Measurements from ENCODE around the gene C20orf144.

Gene C20orf144

DNA sequence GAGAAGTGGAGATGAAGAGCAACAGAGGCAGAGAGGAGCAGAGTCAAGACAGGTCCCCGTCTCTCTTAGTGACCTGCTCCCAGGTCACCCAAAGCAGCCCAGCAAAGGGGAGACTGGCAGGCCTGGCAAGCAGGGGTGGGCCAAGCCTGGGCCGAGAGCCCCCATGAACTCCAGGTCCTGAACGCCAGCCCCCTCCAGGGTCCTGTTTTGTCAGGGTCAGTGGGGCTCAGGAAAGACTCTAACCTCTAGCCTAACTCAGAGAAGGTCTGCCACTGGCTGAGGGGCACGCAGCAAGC, 10.9 kb downstream of the C20orf144 start:
- peaks cover 56% of the 10 kb centered on the region for H3K4me1 Mint-ChIP-seq
- H3K27me3 Mint-ChIP-seq (ENCODE audit: low read depth), result no peaks in the 10 kb centered on the region
- no peaks in the 10 kb centered on the region for H3K9me3 Mint-ChIP-seq
- H3K27ac Mint-ChIP-seq, result peak overlapping the region; percentile 14 to 59 (median 48)
- H3K36me3 Mint-ChIP-seq (ENCODE audit: low read depth), result peaks cover 5% of the 10 kb centered on the region
- H3K4me3 Mint-ChIP-seq, result peak overlapping the region; percentile 86 to 93 (median 89)
- TF ChIP-seq, protein P1, sequence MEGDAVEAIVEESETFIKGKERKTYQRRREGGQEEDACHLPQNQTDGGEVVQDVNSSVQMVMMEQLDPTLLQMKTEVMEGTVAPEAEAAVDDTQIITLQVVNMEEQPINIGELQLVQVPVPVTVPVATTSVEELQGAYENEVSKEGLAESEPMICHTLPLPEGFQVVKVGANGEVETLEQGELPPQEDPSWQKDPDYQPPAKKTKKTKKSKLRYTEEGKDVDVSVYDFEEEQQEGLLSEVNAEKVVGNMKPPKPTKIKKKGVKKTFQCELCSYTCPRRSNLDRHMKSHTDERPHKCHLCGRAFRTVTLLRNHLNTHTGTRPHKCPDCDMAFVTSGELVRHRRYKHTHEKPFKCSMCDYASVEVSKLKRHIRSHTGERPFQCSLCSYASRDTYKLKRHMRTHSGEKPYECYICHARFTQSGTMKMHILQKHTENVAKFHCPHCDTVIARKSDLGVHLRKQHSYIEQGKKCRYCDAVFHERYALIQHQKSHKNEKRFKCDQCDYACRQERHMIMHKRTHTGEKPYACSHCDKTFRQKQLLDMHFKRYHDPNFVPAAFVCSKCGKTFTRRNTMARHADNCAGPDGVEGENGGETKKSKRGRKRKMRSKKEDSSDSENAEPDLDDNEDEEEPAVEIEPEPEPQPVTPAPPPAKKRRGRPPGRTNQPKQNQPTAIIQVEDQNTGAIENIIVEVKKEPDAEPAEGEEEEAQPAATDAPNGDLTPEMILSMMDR (IDR thresholded peaks at IDR 0.05; ENCODE audit: unreplicated experiment in 3 of 3), result no peak

DNA sequence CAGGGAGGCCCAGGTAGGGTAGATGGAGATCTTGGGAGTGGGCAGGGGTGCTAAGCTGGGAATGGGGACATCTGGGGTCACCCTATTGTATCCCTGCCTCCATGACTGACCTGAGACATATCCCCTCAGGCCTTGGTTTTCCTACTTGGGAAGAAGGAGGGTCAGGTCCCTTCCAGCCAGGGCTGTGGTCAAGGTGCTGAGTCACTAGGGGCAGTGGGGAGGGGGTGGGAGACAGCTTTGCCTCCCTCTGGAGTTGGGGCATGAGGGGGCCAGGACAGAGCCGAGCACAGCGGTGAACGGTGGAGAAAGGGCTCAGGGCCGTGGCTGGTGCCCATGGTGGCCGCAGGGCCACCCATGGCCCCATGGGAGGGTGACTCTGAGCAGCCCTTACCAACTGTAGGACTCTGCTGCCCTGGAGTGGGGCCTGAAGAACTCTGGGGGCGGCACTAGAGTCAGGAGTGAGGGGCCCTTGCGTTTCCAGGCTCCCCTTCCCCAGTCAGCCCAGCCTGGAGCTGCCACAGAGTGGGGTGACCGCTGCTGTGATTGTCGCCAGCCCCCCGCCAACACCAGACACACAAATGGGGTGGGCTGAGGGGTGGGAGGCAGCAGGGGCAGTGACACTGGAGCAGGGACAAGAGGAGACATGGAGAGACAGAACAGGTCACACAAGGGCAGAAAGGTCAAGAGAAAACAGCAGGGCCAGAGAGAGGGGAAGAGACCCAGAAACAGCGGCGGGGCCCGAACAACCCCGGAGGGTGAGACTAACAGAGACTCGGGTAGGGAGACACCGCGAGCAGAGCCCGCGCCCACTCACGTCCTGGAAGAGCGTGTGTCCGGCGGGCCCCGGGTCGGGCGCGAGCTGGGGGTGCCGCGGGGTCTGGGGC, 11.5 kb downstream of the C20orf144 start:
- H3K4me1 Mint-ChIP-seq, result peaks cover 62% of the 10 kb centered on the region
- H3K4me3 Mint-ChIP-seq, result peak overlapping the region; percentile 86 to 93 (median 89)
- H3K36me3 Mint-ChIP-seq (ENCODE audit: low read depth), result peaks cover 5% of the 10 kb centered on the region
- TF ChIP-seq, protein P1 (IDR thresholded peaks at IDR 0.05; ENCODE audit: unreplicated experiment in 3 of 3), result no peak
- no peaks in the 10 kb centered on the region for H3K27me3 Mint-ChIP-seq (ENCODE audit: low read depth)
- peak overlapping the region; percentile 39 to 59 (median 48) for H3K27ac Mint-ChIP-seq
- no peaks in the 10 kb centered on the region for H3K9me3 Mint-ChIP-seq

DNA sequence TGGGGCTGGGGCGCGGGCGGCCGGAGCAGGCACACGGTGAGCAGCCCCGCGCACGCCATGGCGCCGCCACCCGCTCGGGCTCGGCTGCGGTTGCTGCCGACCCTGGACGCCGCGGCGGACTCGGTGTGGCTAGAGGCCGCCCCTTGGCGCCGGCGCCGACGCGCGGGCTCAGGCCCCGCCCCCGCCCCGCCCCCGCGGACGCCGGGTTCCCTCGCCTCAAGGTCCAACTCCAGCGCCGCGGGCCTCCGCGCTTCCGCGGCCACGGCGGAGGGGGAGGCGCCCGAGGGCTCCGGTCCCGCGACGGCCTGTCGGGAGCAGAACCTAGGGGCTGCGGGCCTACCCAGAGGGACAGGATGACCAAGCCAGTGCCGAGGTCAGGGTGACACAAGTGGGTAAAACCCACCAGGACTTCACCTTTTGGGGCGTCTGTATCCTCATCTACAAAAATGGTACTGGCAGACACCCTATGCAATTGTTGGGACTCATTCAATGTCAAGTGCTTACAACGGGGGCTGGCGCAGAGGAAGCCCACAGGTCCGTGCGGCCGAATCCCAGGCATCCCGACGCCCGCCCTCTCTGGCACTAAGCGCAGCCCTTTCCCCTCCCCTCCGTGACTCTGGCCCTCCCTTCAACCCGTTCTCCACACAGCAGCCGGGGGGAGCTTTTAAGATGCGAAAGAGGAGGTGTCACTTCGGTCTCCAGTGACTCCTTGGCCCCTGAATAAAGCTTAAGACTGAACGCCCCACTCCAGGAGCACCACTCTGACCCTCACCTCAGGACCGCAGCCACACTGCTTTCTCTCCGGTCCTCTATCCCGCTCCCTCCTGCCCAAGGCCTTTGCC, 12.4 kb downstream of the C20orf144 start, which contains the start of gene NECAB3:
Gene NECAB3, minus strand, starts transcription at position 135 of the 842 bp plus-strand sequence. Its CDS starts 76 bp downstream, at position 59.
- H3K36me3 Mint-ChIP-seq (ENCODE audit: low read depth), result peaks cover 11% of the 10 kb centered on the region
- peak within 1 kb of the TSS; percentile 89 to 94 (median 91) for H3K27ac Mint-ChIP-seq
- H3K9me3 Mint-ChIP-seq, result no peaks in the 10 kb centered on the region
- no peaks in the 10 kb centered on the region for H3K27me3 Mint-ChIP-seq (ENCODE audit: low read depth)
- TF ChIP-seq, protein P1 (IDR thresholded peaks at IDR 0.05; ENCODE audit: unreplicated experiment in 3 of 3), result no peak
- H3K4me3 Mint-ChIP-seq, result peak within 1 kb of the TSS; percentile 86 to 93 (median 89)
- H3K4me1 Mint-ChIP-seq, result peaks cover 62% of the 10 kb centered on the region

DNA sequence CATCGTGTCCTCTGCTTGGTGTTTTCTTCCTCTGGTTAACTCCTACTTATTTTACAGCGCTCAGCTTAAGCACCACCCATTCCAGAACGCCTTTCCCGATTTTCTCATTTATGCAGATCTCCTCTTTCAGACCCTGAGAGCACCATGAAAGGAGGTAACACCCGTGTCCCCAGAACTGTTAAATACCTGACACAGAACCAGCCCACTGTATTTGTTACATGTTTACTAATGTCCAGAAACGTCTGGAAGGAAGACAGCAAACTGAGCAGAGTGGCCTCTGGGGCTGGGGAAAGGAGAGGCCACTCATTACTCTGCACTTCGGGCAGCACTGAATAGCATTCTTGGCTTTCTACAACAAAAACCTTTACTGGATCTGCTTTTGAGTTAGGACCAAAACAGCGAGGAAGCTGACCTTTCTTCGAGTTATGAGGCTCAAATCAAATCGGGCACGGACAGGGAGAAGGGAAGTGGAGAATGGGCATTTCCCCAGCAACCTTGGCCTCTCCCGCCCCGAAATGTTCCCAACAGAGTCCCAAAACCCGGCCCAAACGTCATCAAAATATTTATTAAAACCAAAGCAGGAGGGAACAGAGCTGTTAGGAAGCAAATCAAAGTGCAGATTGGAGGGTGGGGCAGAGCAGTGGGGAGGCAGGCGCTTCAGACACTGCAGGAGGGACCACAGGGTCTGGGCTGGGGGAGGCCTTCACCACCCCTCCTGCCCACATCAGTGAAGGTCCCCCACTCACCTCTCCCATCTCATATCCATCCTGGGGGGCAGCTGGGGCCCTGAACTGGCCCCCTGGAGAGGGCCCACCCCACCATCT, 13.2 kb downstream of the C20orf144 start:
- Mint-ChIP-seq H3K9me3 (no peaks in the 10 kb centered on the region), H3K36me3 (ENCODE audit: low read depth) (peaks cover 11% of the 10 kb centered on the region), H3K4me3 (peak overlapping the region; percentile 80 to 87 (median 83)), H3K27ac (peak overlapping the region; percentile 89 to 94 (median 91)), H3K4me1 (peaks cover 54% of the 10 kb centered on the region), H3K27me3 (ENCODE audit: low read depth) (no peaks in the 10 kb centered on the region)
- TF ChIP-seq, protein P1 (IDR thresholded peaks at IDR 0.05; ENCODE audit: unreplicated experiment in 3 of 3), result no peak

DNA sequence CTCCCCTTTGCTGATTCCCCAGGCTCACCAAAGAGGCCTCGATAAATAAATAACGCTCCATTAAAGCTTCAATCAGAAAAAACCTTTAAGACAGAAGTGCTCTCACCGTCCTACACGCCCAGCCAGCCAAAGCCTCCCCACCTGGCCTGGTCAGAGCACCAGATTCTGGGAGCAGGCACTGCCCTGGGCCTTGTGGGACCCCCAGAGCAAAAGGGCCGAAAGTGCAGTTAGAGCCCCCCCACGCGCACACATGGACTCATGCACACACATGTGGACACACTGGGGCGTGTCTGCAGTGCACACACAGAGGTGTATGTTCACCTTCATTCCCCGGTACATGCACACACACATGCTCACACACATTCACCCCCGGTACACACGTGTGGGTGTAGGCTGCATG, 14.0 kb downstream of the C20orf144 start:
- H3K27me3 Mint-ChIP-seq (ENCODE audit: low read depth), result no peaks in the 10 kb centered on the region
- peaks cover 49% of the 10 kb centered on the region for H3K4me1 Mint-ChIP-seq
- TF ChIP-seq, protein P1 (IDR thresholded peaks at IDR 0.05; ENCODE audit: unreplicated experiment in 3 of 3), result no peak
- peak overlapping the region; percentile 89 to 94 (median 91) for H3K27ac Mint-ChIP-seq
- peak overlapping the region; percentile 32 to 67 (median 65) for H3K4me3 Mint-ChIP-seq
- H3K36me3 Mint-ChIP-seq (ENCODE audit: low read depth), result peaks cover 11% of the 10 kb centered on the region
- no peaks in the 10 kb centered on the region for H3K9me3 Mint-ChIP-seq

All from nephron (organoid).